Suprapubic skin (tissue), 4 donors: ENCODE measurements around the gene TDRD9.

Experiments
- CTCF ChIP-seq, 2 donors: fragments of 200-600 bp in 1 of 2; fragments of 450-650 bp in 1 of 2; sonication (generic) in 1 of 2; IDR thresholded peaks; one replicate each; pipeline ENCODE4 v1.5.1; 2016 to 2019; ENCODE audit warnings: antibody characterized with exemption in 2 of 2, mild to moderate bottlenecking in 1 of 2, moderate library complexity in 1 of 2
- EP300 ChIP-seq: sonication (generic); formaldehyde crosslinking; IDR thresholded peaks from one replicate; pipeline ENCODE4 v1.6.1; 2017; ENCODE audit warnings: antibody characterized with exemption
- POLR2AphosphoS5 ChIP-seq, 3 donors: sonication (generic); formaldehyde crosslinking; IDR thresholded peaks; one replicate each; pipeline ENCODE4 v1.6.1; 2017; ENCODE audit warnings: antibody characterized with exemption in 3 of 3

- TF ChIP-seq CTCF (IDR thresholded peaks at IDR 0.05) (no peak), EP300 (no peak), POLR2AphosphoS5 (IDR thresholded peaks at IDR 0.05) (no peak)
Observed at GRCh38 chr14:103890821-103891666, 37.2 kb upstream of the TDRD9 start.
